Measurements from ENCODE around the gene GNAI2.
A peak's percentile ranks its signal among the peaks of the same experiment; 100 is the strongest.
"Not testable (repeated sequence)": the region's sequence is repeated elsewhere in the genome, so short reads cannot be mapped to it uniquely, and the experiment has no call there.

The GNAI2 gene

DNA sequence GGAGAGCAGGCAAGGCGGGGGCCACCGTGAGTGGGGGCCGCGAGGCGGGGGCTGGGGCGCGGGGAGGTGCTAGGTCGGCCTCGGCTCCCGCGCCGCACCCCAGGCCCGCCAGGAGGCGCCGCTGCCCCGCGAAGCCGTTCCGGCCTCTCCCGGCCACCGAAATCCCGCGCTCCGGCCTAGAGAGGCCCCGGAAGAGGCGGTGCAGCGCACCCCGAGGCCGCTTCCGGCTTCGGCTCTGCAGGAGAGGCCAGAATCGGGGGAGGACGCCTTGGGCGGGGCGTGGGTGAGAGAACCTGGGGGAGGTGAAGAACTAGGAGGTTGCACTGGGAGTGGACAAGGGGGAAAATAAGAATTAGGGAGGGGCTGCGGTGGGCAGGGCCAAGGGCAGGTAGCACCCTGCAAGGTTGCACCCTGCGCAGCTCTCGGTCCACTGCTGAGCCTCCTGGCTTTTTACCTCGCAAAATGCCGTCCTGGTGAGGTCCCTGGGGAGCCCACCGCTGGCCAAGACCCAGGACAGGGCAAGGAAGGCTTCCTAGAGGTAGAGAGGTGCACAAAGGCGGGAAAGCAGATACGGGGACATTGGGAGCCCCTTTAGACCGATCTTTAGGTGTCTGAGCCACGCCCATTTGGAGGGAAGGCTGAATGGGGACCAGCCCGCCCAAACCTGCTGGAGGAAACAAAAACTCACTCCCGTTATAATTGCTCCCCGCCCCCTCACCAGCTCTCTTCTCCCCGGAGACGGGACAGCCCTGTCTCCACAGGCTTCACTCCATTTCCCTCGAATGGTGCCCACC, 8.4 kb upstream of the GNAI2 start:
- peak; percentile 93 for DNase-seq

DNA sequence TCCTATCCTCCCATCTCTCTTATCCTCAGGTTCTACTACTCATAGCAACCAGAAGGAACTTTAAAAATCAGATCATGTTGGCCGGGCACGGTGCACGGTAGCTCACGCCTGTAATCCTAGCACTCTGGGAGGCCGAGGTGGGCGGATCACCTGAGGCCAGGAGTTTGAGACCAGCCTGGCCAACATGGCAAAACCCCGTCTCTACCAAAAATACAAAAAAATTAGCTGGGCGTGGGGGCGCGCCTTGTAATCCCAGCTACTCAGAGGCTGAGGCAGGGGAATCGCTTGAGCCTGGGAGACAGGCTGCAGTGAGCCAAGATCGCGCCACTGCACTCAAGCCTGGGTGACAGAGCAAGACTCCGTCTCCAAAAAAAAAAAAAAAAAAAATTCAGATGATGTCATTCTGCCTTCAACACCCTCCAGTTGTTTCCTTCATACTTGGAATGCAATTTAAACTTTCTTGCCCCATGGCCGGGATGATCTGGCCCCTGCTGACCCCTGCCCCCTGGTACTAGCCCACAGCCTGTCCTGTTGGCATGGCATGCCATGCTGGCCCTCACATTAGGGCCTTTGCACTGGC, 7.7 kb upstream of the GNAI2 start:
- DNase-seq = not testable (repeated sequence)

DNA sequence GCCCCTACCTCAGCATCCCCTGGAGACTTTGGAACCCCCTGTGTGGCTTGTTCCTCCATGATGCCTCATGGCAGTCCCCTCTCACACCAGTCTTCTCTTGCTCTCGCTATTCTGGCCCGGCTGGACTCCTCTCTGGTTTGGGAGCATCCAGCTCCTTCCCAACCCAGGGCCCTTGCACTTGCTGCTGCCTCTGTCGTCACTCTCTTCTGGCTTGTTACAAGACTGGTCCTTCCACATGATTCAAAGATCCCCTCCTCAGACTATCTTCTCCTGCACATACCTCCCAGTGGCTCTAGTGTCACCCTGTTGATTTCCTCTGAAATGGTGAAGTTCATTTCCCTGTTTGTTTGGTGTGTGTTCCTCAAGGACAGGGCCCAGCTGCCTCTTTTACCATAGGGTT, 6.5 kb upstream of the GNAI2 start:
- DNase-seq = no peak

DNA sequence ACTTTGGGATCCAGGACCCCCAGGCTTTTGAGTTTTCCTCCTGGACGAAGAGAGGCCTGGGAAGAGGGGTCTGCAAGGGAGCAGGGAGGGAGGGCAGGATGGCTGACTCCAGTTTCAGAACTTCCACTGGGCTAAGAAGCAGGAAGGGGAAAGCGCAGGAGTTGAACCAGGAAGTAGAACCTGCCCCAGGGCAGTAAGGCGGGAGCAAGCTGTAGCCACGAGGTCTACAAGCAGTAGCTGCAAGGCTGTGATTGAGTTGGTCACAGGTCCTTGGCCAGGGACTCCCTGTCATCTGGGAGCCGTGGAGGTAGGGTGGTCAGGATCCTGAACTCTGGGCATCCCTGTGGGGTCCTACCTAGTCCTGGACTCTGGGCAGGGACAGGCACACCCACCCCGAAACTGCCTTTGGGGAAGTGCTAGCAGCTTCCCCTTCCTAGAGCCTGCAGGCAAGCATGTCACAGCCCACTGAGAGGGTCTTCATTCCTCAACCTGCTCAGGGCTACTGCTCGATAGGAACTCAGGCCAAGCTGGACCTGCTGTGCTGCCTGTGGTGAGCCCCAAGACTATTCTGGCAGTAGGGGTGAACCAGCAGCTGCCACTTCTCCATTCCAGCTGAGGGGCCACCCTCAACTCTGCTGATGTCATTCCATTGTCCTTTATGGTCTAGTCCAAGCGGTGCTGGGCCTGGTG, 5.8 kb upstream of the GNAI2 start:
- no peak for DNase-seq

DNA sequence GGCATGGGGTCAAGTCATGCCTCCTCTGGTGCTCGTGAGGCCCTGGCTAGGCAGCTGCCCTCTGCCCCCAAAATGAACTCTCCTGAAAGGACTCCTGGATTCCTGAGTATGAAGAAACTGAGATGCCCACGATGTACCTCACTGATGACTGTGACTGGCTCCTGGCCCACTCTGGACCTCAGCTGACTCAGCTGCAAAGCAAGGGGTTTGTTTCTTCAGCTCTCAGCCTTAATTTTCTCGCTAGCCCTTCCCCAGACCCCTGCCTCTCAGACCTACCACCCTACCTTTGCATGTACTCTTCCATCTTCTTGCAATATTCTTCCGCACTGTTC, 5.2 kb upstream of the GNAI2 start:
- peak; percentile 23 for DNase-seq

DNA sequence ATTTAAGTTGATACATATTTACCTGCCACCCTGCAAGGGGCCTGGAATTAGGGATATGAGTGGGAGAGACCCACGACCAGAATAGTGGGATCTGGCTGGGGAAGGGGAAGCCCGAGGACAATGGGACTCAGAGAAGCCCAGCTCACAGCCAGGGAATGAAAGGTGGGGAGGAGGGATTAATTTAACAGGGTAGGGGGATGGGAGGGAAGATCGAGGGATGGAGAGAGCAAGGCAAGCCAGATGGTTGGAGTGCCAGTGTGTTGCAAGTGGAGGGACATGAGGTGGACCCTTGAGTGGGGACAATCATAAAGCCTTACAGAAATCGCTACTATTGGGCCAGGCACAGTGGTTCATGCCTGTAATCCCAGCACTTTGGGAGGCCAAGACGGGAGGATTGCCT, 4.4 kb upstream of the GNAI2 start:
- DNase-seq = no peak

DNA sequence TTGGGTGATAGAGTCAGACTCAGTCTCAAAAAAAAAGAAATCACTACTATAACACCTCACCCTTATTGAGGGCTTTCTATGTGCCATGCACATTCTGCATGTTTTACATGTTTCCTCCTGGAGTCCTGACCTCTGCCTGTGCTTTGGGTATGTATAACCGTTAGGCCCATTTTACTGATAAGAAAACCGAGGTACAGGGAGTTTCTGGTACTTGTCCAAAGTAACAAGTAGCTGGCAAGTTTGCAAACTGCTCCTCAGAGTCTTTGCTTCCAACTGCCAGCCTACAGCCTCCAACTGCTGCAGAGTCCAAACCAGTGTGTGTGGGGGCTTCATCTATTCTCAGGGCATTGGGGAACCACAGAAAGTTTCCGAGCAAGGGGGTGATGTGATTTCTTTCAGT, 3.7 kb upstream of the GNAI2 start:
- DNase-seq = no peak

DNA sequence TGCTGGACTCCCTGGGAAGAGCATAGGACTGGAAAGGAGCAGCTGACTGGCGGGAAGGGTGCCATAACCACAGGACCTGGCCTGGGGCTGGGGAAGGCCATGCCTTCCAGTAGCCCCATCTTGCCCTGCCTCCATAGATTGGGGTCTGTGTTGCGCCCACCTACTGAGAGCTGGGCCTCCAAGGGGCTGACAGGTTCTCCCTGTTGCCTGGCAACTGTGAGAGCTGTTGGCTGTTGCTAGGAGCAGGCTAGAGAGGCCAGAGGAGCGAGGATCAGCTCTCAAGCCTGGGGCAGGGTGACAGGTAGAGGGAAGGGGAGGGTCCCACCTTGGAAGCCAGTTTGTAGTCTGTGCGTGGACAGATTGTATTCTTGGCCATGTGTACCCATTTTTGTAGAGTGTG, 2.8 kb upstream of the GNAI2 start:
- DNase-seq = no peak

DNA sequence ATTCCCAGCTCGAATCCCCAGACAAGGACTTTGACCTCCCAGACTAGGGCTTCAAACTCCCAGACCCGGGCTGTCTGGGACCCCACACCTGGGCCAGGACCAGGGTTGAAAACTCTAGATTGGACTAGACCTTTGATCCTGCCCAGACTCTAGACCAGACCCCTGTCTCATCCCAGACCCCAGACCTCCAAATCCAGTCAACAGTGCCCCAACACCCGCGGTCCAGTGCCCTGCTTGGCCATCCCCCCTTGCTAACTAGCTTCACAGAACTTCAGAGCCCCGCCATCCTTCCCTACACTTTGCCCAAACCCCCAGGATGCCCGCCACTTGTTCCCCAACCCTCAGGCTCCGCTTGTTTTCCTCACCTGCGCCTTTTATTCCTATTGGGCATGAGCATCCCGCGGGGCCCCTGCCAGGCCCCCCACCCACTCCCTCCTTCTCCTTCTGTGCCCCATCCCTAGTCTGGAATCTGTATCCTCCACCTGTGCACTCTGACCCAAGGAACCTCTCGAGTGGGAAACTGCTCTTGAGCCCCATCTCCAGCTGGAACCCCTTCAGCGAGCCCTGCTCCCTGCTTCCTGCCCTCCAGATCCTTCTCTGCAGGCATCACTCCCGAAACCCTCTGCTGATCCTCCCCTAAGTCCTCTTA, 604 bp downstream of the GNAI2 start:
- DNase-seq = no peak

DNA sequence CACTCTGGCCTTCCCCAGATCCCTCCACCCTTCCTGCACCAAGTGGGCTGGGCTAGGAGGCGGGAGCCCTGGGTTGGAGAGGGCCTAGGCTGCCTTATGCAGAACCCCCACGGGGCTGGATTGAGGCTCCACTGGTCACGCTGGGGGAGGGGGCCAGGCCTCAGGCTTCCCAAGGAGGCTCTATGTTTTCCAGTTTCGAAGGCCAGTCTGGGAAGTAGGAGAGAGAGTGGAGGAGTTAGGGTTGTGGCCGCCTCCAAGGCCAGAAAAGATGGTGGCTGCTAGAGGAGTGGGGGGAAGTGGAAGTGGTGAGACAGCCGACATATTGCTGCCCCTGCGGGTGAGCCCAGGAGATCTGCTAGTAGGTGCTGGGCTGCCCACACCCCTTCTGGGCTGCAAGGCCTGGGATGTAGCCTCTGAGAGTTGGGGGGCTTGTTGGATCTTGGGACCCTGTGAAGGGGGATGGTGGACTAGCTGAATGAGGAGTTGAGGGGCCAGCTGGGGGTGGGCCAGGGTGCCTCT, 1.2 kb downstream of the GNAI2 start:
- DNase-seq = peak; percentile 33

DNA sequence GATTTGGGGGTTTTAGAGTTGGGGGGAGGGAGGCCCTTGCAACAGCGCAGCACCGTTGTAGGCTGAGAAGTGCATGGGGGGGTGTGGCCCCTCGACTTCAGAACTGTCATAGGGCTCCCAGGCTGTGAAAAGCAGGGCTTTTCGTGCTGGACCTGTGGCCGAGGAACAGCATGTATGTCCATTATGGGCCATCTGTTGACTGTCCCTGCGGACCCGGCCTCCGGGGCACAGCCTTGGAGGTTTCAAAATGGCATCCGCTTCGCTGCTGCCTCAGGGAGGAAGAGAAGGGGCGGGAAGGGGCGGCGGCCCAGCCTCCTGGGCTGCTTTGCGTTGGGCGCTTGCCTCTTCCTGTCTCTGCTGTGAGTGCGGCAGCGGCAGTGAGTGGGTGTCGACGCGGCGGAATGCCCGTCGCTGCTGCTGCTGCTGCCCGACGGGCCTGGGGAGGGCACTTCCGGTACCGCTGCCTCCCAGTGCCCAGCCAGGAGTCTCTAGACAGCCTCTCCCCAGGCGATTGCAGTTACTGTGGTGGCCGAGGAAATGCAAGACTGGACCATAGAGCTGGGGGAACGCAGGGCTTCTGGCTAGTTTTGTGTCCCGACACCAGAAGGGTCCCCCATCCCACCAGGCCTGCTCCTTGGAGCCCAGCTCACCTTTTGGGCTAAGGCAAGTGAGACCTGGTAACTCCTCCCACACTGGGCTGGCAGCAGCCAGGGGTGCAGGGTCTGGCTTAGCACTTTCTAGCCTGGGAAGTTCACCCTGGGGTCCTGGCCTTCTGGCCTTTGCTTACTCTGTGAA, 1.9 kb downstream of the GNAI2 start:
- peak; percentile 86 for DNase-seq

DNA sequence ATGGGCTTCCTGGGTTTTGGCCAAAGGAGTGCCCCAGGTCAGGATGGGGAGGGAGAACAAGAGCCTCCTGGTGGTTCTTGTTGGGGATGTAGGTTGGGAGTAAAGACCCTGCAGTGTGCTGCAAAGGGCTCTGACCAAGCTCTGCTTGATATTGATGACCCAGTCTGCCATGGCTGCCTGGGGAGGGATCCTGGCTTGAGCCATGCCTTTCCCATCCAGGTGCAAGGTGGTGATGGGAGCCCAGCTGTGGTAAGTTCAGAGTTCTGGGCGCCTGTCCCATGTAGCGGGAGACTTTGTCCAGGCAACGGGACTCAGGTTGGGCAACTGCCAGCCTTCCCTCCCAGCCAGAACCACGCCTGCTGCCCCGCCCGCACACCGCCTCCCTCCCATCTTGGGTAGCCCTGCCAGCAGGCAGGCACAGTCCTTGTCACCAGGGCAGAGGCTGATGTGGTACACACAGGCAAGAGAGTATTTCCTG, 2.6 kb downstream of the GNAI2 start:
- DNase-seq = no peak

DNA sequence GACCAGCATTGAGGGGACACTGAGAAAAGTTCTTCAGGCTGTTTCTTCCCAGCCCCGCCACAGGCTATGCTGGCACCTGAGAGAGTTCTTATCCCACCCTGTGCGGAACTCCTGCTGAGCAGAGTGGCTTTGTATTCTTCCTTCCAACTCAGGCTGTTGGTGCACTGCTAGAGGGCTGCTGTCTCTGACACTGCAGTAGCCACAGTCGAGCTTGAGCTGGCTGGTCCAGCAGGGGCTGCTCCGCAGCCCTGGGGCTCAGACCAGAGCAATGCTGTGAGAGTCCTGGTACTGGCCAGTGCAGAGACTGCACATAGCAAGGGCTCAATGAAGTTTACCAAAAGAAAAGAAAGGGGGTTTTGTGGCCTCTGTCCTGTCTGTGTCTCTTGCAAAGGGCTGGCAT, 3.6 kb downstream of the GNAI2 start:
- no peak for DNase-seq

DNA sequence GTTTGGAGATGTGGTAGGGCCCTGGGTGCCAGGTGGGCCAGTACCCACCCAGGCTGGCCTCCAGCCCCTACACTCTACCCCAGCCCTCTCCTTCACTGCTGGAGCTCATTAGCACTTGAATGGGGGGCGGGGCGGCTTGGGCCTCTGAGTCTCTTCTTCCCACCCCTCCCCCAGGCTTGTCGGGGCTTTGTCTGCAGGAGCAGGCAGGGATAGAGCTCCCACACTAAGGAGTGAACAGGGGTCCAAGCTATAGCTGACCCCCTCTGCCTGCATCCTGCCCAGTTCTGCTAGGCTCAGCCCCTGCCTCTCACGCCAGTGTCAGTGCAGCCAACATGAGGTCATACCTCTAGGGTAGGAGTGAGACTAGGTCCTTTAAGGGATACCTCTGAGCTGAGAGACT, 5.2 kb downstream of the GNAI2 start:
- DNase-seq = no peak

DNA sequence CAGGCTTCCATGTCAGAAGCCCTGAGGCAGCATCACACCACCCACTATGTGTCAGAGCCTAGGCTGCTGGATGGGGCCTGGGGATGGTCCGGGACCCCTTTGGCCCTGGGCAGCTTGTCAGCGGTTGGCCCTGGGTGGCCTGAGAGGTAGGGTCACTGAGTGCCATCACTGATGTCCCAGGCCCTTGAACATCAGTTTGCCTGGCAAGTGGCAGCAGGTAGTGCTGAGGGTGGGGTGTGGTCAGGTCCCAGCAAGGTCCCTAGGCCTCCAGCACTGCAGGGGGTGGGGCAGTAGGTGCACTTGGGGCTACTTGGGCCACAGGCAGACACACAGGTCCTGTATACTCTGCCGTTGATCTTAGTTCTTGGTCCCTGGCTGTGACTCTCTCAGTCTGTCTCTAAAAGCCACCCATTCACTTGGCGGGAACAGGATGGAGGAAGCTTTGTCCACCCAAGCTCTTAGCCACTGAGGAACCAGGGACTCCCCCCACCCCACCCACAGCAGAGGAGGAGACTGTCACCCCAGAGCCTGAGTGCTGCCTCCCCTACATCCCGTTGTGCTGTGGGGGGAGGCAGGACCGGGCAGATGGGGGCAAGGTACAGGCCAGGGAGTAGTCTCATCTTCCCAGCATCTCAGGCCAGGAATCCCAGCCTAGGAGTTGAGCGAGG, 5.8 kb downstream of the GNAI2 start:
- DNase-seq = no peak

DNA sequence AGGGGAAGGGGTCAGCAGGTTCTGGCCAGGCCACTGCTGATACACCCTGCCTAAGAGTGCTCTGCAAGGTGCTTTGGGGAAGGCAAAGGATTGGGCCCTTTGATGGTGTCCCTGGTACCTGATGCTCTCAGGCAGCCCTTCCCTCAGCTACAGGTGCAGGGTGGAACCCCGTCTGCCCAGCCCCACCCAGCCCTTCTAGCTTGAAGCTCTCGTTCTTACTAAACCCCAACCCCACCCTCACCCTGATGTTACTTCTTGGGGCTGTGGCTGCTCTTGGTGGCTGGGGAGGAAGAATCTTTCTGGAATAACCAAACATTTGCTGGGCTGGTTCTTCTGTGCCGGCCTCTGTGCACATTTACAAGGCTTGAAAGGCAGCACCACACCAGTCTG, 6.4 kb downstream of the GNAI2 start:
- no peak for DNase-seq

DNA sequence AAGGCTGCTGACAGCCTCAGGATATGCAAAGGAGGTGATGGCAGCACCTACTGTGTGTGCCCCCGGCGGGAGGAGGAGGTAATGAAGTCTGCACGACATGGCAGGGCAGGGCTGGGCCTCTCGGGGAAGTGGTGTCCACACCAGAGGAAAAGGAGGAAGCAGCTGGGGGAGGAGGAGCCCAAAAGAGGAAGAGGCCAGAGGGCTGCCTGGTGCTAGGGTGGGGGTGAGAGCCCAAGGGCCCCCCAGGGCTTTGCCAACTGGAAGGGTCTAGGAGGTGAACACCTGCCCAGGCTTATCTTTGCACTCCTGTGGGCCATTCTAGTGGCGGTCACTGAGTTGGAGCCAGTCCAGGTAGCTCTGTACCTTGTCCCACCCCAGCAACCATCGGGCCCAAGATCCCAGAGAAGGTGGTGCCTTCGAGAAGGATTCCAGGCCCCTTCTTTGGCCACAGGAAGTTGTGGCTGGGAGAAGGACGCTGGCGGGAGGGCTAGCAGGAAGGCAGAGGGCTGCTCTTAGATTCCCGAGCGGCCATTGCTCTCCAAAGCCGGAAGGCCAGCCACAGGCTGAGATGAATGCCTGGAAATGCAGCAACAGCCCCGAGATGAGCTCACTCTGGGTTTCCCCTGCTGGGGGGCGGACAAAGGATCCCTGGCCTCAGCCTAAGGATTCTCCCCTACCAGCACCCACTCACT, 7.0 kb downstream of the GNAI2 start:
- no peak for DNase-seq

DNA sequence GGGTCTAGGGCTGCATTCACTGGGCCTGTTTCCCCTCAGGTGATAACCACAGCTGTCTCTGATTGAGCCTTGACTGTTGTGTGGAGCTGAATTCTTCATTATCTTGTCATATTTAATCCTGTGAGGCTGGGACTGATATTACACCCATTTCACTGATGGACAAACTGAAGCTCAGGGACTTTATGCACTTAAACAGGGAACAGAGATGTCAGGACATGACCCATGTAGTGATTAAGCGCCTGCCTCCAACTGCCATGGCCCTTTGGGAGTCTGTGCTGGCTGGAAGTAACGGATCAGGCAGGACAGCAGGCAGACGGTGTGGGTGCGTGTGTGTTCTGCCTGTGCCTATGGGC, 7.5 kb downstream of the GNAI2 start:
- DNase-seq = no peak

DNA sequence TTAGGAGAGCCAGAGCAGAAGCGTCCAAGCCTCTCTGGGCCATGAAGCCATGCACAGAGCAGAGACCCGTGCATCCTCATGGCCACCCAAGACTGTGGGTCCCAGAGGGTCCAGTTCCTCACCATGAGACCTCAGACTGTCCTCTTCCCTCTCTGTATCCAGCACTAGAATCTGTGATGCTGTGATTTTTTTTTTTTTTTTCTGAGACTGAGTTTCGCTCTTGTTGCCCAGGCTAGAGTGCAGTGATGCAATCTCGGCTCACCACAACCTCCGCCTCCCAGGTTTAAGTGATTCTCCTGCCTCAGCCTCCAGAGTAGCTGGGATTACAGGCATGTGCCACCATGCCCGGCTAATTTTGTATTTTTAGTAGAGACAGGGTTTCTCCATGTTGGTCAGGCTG, 8.8 kb downstream of the GNAI2 start:
- DNase-seq = not testable (repeated sequence)

DNA sequence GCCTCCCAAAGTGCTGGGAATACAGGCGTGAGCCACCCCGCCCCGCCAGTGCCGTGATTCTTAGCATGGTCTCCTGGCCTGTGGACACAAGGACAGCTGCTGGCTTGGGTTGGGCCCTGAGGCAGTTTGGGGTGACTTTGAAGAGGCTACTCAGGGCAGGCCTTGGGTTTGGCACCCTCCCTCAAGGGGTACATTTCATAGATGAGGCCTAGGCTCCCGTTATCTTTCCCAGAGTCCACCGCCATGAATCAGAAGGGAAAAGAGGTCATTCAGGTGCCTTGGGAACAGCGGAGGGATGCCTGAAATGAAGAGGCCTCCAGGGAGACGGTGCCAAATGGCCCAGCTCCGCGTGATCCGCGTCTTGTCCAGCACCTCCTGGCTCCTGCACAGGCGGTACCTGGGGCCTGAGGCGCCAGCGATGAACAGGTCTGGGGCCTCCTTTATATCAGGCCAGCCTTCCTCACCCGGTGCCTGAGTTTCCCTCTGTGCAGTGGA, 9.3 kb downstream of the GNAI2 start:
- DNase-seq = no peak

DNA sequence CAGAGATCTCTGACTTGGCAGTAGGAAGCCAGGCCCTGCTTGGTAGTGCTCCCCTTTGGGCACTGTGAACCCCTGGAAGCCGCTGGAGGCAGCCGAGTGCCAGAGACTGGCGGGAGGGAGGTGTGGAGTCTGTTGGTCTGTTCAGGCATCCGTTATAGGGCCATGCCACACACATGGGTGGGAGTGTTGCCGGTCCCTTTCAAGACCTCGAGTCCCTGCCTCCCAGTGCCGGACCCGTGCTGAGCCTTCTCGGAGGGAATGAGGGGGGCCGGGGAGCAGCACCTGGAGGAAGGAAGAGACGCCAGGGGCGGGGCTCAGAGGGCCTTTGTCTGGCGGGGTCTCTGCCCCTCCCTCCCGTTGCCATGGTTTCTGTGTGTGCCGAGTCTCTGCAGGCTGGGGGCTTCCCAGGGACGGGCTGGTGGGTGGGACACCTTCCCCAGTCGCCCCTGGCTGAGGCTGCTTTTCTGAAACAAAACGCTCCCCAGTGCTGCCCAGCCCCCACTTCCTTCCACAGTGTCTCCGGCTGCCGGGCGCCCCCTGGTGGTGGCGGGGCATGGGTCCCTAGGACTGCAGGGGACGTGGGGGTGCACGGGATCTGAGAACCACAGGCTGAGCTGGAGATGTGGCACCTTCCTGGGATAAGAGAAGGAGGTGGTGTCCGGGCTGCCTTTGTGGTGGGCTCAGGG, 10.0 kb downstream of the GNAI2 start:
- DNase-seq = peak; percentile 90

Measured in fibroblast of skin of right biceps (primary cell).